ENCODE measurements around the gene CHGA.
A peak's percentile ranks its signal among the peaks of the same experiment; 100 is the strongest.

The CHGA gene

GRCh38 chr14:92945544-92945943 lies 22.6 kb downstream of the CHGA start:
- no peak for DNase-seq (ENCODE audit: low read depth)

GRCh38 chr14:92945959-92946846 lies 23.3 kb downstream of the CHGA start:
- DNase-seq (ENCODE audit: low read depth) = no peak

- no peak for DNase-seq (ENCODE audit: low read depth)
Observed at GRCh38 chr14:92946847-92947545, 24.0 kb downstream of the CHGA start.

GRCh38 chr14:92948647-92949046 lies 25.7 kb downstream of the CHGA start:
- DNase-seq (ENCODE audit: low read depth) = no peak

GRCh38 chr14:92949496-92950192 lies 26.7 kb downstream of the CHGA start:
- DNase-seq (ENCODE audit: low read depth) = no peak

- DNase-seq (ENCODE audit: low read depth) = no peak
Observed at GRCh38 chr14:92950193-92950540, 27.2 kb downstream of the CHGA start.

GRCh38 chr14:92950773-92951172 lies 27.8 kb downstream of the CHGA start:
- no peak for DNase-seq (ENCODE audit: low read depth)

- no peak for DNase-seq (ENCODE audit: low read depth)
Observed at GRCh38 chr14:92951261-92951660, 28.3 kb downstream of the CHGA start.

- peak; percentile 74 for DNase-seq (ENCODE audit: low read depth)
Observed at GRCh38 chr14:92951912-92952471, 29.0 kb downstream of the CHGA start.

- no peak for DNase-seq (ENCODE audit: low read depth)
Observed at GRCh38 chr14:92952481-92953298, 29.7 kb downstream of the CHGA start.

GRCh38 chr14:92953526-92953925 lies 30.6 kb downstream of the CHGA start:
- no peak for DNase-seq (ENCODE audit: low read depth)

GRCh38 chr14:92954933-92955332 lies 32.0 kb downstream of the CHGA start:
- no peak for DNase-seq (ENCODE audit: low read depth)

- DNase-seq (ENCODE audit: low read depth) = no peak
Observed at GRCh38 chr14:92955381-92955780, 32.4 kb downstream of the CHGA start.

GRCh38 chr14:92956961-92957360 lies 34.0 kb downstream of the CHGA start:
- no peak for DNase-seq (ENCODE audit: low read depth)

GRCh38 chr14:92958373-92959188 lies 35.6 kb downstream of the CHGA start:
- DNase-seq (ENCODE audit: low read depth) = no peak

- DNase-seq (ENCODE audit: low read depth) = no peak
Observed at GRCh38 chr14:92959189-92959531, 36.2 kb downstream of the CHGA start.

GRCh38 chr14:92959761-92960680 lies 37.1 kb downstream of the CHGA start:
- no peak for DNase-seq (ENCODE audit: low read depth)

GRCh38 chr14:92960706-92961566 lies 38.0 kb downstream of the CHGA start:
- no peak for DNase-seq (ENCODE audit: low read depth)

- DNase-seq (ENCODE audit: low read depth) = no peak
Observed at GRCh38 chr14:92961567-92961855, 38.6 kb downstream of the CHGA start.
